CD4-positive, alpha-beta T cell treated with Interleukin-6 at 100 ng/mL for 8 hours (primary cell): ENCODE measurements around the gene TLR3.
"Not testable (repeated sequence)": the region's sequence is repeated elsewhere in the genome, so short reads cannot be mapped to it uniquely, and the experiment has no call there.

Experiments
- DNase-seq: peaks from one replicate; pipeline ENCODE4 v3.0.0-alpha.2; 2020; ENCODE audit warnings: mixed read lengths, low spot score

The TLR3 gene

DNA sequence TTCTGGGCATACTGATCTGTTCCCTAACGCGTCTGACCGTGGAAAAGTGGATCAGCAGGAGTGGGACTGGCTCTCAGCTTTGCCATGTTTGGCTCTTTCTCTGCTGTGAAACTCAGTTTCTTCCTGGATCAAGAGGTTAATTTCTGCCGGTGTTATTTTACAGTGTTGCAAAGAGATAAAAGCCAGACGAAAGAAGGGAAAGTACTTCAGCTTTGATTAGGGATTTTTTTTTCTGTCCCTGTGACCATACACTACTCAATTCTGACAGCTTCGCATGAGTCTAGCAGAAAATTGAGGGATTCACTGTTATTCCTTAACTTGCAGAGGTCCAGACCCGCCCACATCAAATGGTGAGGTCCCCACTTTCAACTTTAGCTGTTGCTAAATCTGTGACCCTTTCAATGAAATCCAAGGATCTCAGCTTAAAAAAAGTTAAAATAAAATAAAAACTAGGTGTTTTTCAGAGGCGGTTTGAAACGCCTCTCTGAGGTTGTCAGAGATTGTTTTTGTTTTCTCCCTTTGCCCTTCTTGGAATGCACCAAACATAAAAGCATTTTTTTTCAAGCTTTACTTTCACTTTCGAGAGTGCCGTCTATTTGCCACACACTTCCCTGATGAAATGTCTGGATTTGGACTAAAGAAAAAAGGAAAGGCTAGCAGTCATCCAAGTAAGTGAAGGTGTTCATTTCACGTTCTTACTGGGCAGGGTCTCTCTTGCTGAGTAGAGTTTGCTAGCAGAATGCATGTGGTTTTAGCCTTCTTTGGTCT is at the start of gene TLR3:
Gene TLR3 (plus strand): TSS at position 576 of the 768 bp plus-strand sequence. CDS start 7,464 bp downstream, outside the sequence.
- no peak for DNase-seq

- DNase-seq: no peak
Measured at GRCh38 chr4:186019269-186019668, 49.7 kb upstream of the TLR3 start.

DNA sequence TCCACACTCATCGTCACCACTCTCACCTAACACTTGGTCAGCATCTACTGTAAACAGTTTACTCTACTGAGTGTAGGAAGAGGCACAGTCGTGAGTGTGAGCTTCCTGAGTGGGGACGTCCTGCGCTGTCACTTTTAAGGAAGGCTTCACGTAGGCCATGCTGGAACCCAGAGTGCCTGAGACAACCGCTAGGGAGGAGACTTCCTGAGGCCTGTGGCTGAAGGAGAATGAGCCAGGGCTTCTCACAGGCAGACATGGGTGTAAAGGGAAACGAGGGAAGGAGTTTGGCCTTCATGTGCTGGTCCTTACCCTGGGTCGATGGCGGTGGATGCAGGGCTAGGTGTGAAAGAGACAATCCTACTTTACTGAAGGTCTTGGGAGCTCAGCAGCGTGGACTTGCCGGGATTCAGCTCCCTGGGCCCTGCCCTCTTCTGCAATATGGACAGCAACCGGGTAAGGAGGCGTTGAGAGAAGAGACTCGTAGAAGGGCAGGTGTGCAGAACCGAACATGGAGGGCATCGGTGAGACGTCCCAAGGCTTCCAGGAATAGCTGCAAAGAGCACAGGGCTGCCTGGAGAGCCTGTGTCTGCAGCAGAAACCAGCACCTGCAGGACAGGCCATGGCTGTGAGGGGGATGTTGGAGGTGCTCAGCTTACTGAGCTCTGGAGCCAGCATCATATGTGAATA is 48.7 kb upstream of the TLR3 start:
- no peak for DNase-seq

DNA sequence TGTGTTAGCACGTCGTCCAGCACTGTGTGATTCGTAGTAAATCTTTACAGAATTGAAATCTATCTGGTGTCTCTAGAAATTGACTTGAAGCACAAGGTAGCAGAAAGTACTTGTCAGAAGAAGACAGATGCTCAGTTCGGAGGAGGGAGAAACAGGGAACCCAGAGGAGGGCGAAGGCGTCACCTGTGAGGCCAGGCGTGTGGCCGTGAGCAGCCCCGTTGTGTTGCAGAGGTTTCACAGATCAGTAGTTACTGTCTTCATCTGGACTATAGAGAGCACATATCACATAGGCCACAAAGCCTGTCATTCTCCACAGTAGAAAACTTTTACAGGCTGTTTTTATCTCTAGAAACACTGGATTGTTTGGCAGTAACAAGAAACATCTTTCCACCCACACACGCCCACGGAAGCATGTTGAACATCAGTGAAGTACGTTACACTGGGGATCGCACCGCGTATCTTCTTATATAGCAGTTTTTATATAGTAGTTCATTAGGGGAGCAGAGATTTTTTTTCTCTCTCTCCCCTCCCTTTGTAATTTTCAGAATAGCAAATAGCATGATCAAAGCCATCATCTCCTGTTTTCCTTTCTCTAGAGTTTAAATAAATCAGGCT is 48.1 kb upstream of the TLR3 start:
- no peak for DNase-seq

GRCh38 chr4:186021461-186022167 is 47.3 kb upstream of the TLR3 start:
- DNase-seq: no peak

GRCh38 chr4:186023975-186024374 is 45.0 kb upstream of the TLR3 start:
- DNase-seq: no peak

DNA sequence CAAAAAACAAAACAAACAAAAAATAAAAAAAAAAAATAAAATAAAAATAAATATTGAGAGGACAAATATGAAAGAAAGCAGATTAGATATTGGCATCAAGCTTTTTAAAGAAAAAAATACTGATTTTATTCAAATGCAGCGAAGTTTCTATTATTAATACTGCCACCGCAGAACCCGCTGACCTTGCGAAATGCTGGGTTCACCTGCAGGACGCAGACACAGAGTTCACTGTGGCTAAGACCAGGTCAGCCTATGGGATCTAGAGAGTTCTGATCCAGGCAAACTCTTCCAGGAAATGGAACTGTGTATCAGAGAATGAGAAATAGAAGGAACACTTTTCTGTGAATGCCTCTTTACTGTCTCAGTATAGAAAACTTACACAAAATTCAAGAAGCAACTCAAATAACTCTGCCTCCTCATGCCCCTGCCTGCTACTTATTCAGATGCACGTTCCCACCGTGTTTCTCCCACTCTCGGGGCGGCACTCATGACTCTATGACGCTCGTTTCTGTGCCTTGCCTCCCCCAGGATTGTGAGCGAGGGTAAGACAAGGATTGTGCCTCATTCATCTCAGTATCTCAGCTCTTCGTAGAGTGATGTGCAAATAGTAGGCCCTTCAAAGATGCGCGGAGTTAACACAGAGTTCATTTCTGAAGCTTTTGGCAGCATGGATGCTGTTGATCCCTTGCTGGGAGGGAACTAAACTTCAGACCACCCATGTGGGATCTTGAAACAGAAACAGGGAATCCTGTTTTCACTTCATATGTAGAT is 44.1 kb upstream of the TLR3 start:
- DNase-seq: no peak

- DNase-seq: no peak
Measured at GRCh38 chr4:186025408-186025690, 43.6 kb upstream of the TLR3 start.

DNA sequence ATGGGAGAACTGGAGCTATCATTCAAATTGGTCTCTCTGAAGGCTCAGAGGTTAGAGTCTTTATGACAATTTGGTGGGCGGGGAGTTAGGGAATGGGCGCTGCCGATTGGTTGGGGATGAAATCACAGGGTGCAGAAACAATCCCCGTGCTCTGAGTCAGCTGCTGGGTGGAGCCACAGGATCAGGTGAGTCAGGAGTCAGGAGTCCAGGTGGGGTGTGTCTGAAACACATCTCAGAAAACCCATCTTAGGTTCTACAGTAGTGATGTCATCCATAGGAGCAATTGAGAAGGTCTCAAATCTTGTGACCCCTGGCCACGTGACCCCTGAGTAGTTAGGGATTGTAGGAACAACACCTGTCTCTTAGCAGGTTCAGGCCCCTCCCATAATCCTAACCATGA is 41.6 kb upstream of the TLR3 start:
- DNase-seq: no peak

- no peak for DNase-seq
Measured at GRCh38 chr4:186029571-186030398, 39.2 kb upstream of the TLR3 start.

- no peak for DNase-seq
Measured at GRCh38 chr4:186030399-186030775, 38.6 kb upstream of the TLR3 start.

DNA sequence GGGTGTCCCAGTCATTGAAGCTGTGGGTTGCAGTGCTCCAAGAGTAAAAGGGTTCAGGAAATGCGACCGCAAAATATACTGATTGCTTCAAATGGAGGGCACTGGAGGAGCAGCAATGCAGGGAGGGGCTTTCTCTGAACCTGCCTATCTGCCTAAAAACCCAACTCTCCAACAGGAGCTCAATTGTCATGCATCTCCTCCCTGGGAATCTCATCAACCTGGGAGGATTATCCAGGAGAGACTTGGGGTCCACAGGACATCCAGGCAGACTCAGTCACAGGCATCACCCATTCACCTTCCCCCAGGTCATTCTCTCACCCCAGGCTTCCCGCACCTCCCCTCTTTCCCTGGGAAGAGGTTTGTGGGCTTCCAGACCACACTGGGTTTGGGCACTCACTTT is 38.2 kb upstream of the TLR3 start:
- DNase-seq: no peak

- no peak for DNase-seq
Measured at GRCh38 chr4:186032259-186032658, 36.7 kb upstream of the TLR3 start.

- no peak for DNase-seq
Measured at GRCh38 chr4:186033027-186033426, 35.9 kb upstream of the TLR3 start.

DNA sequence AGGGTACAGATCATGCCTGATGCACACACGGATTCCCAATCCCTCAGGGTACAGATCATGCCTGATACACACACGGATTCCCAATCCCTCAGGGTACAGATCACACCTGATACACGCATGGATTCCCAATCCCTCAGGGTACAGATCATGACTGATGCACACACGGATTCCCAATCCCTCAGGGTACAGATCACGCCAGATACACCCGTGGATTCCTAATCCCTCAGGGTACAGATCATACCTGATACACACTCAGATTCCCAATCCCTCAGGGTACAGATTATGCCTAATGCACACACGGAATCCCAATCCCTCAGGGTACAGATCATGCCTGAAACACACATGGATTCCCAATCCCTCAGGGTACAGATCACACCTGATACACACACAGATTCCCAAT is 34.3 kb upstream of the TLR3 start:
- not testable (repeated sequence) for DNase-seq

DNA sequence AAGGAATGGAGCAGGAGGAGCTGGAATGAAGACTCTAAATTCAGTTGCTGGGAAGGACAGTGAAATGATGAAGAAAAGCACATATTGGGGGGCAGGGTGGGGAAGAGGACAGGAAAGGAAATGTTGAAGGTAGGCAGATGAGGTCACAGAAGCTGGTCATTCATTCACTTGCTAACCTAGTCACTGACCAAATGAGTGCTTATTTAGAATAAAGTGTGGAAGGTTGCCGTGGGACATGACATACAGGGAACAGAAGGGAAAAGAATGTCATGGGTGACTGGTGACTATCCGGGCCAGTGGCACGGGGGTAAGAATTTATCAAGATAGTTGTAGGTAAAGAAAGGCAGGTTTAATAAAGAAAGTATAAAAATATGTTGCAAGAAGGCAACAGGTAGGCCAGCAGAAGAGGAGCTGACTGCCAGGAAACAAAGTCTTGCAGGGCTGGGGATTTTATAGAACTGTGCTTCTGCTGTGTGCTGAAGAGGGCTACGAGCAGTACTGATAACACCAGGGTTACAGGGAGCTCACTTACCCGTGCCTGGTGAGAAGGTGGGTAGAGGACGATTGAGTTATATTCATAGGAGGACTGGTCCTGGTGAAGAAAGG is 31.9 kb upstream of the TLR3 start:
- no peak for DNase-seq

- peak; percentile 31 for DNase-seq
Measured at GRCh38 chr4:186037692-186038658, 31.0 kb upstream of the TLR3 start.

- no peak for DNase-seq
Measured at GRCh38 chr4:186039697-186040096, 29.3 kb upstream of the TLR3 start.

DNA sequence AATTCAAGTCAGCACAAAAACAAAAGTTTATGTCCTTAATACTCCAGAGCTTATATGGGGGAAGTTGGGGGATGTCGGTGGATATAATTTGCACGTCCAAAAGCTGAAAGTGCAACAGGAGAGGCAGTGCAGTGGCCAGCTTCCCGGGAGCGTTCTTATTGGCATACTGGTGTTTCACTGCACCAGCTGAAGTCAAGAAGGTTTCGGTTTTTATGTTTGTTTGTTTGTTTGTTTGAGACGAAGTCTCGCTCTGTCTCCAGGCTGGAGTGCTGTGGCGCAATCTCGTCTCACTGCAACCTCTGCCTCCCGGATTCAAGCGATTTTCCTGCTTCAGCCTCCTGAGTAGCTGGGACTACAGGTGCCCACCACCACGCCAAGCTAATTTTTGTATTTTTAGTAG is 28.6 kb upstream of the TLR3 start:
- no peak for DNase-seq

- not testable (repeated sequence) for DNase-seq
Measured at GRCh38 chr4:186047501-186047900, 21.5 kb upstream of the TLR3 start.
